HepG2 (cell line): ENCODE data around the gene PRUNE1. TPM values are rescaled to one million over a fixed set of nuclear protein-coding genes. Genes with fewer than 3 reads are reported as not detected.

Source experiments
- CHCHD3 ChIP-seq: sonication (generic); formaldehyde crosslinking; IDR thresholded peaks from 2 replicates; pipeline ENCODE4 v1.8.0; 2022; ENCODE audit warnings: mild to moderate bottlenecking, missing genetic modification reagents, moderate library complexity
- KMT2B ChIP-seq: IDR thresholded peaks from 2 replicates; pipeline ENCODE4 v1.6.1; 2016; ENCODE audit warnings: missing genetic modification reagents, missing compliant biosample characterization
- NCOA1 ChIP-seq: sonication (generic); formaldehyde crosslinking; IDR thresholded peaks from 2 replicates; pipeline ENCODE4 v1.9.0; 2021; ENCODE audit warnings: missing genetic modification reagents
- REL ChIP-seq: sonication (generic); formaldehyde crosslinking; conservative IDR thresholded peaks from 2 replicates; pipeline ENCODE4 v1.8.0; 2022; ENCODE audit warnings: mild to moderate bottlenecking, missing genetic modification reagents, moderate library complexity
- SRF ChIP-seq: IDR thresholded peaks from 2 replicates; pipeline ENCODE4 v1.6.1; 2011; ENCODE audit warnings: mild to moderate bottlenecking, low read depth, low read length, moderate library complexity
- SRSF9 ChIP-seq: fragments of 200-400 bp; formaldehyde crosslinking; IDR thresholded peaks from 2 replicates; pipeline ENCODE4 v1.6.1; 2018; ENCODE audit warnings: borderline replicate concordance, mild to moderate bottlenecking, low read depth, low read length; ENCODE audit not compliant: insufficient read depth, poor library complexity, severe bottlenecking
- TBL1XR1 ChIP-seq: fragments of 150-350 bp; IDR thresholded peaks from 2 replicates; pipeline ENCODE4 v1.6.1; 2014; ENCODE audit warnings: borderline replicate concordance, low read length; ENCODE audit not compliant: partially characterized antibody
- TEAD2 ChIP-seq: sonication (generic); formaldehyde crosslinking; IDR thresholded peaks from 2 replicates; pipeline ENCODE4 v1.9.0; 2021; ENCODE audit warnings: missing genetic modification reagents
- ZFP1 ChIP-seq: IDR thresholded peaks from 2 replicates; pipeline ENCODE4 v1.6.1; 2016
- ZFX ChIP-seq: sonication (generic); formaldehyde crosslinking; IDR thresholded peaks from 2 replicates; pipeline ENCODE4 v1.4.0; 2020; ENCODE audit warnings: mild to moderate bottlenecking, low read depth, missing genetic modification reagents, moderate library complexity
- ZNF260 ChIP-seq: sonication (generic); formaldehyde crosslinking; IDR thresholded peaks from 2 replicates; pipeline ENCODE4 v1.4.0; 2020; ENCODE audit warnings: missing genetic modification reagents, low read depth, mild to moderate bottlenecking, borderline replicate concordance
- ZNF543 ChIP-seq: sonication (generic); formaldehyde crosslinking; IDR thresholded peaks from 2 replicates; pipeline ENCODE4 v1.4.0; 2020; ENCODE audit warnings: mild to moderate bottlenecking, missing genetic modification reagents
- ZNF546 ChIP-seq: sonication (generic); formaldehyde crosslinking; conservative IDR thresholded peaks from 2 replicates; pipeline ENCODE4 v1.8.1; 2023; ENCODE audit warnings: mild to moderate bottlenecking, missing genetic modification reagents
- ZNF768 ChIP-seq: sonication (generic); formaldehyde crosslinking; IDR thresholded peaks from 2 replicates; pipeline ENCODE4 v1.4.0; 2020; ENCODE audit warnings: missing genetic modification reagents
- ZSCAN12 ChIP-seq: sonication (generic); formaldehyde crosslinking; IDR thresholded peaks from 2 replicates; pipeline ENCODE4 v1.9.0; 2021; ENCODE audit warnings: mild to moderate bottlenecking, missing genetic modification reagents
- polyA plus RNA-seq, 8 experiments: library from polyadenylated mRNA; depleted of rRNA in 3 of 8; stranded (reverse) in 7 of 8; unstranded in 1 of 8; fragments of >200 nt; fragmentation: Illumina TruSeq in 4 of 8; extraction: Trizol in 4 of 8; gene quantifications; 2 replicates each; pipeline versions ENCODE4 v1.2.1 to v1.2.3, GENCODE V29; 2011 to 2016; ENCODE audit warnings: low read depth in 4 of 8, missing spikeins in 1 of 8, mixed read lengths in 1 of 8; ENCODE audit not compliant: insufficient read depth in 1 of 8
- total RNA-seq, 5 experiments: library from RNA; depleted of rRNA; stranded (reverse); fragments of >200 nt; fragmentation: Illumina TruSeq; extraction: Trizol; gene quantifications; 2 replicates each; pipeline ENCODE4 v1.2.3, GENCODE V29; 2016; ENCODE audit warnings: low read depth in 1 of 5
- TF ChIP-seq, protein P1 (sequence below): sonication (generic); formaldehyde crosslinking; IDR thresholded peaks from 2 replicates; pipeline ENCODE4 v1.5.0; 2020; ENCODE audit warnings: mild to moderate bottlenecking, low read depth, missing genetic modification reagents, borderline replicate concordance
- TF ChIP-seq, protein P2 (sequence below): sonication (generic); formaldehyde crosslinking; IDR thresholded peaks from 2 replicates; pipeline ENCODE4 v1.4.0; 2020; ENCODE audit warnings: missing genetic modification reagents, mild to moderate bottlenecking, borderline replicate concordance
- TF ChIP-seq, protein P3 (sequence below): sonication (generic); formaldehyde crosslinking; IDR thresholded peaks from 2 replicates; pipeline ENCODE4 v1.4.0; 2020; ENCODE audit warnings: mild to moderate bottlenecking, missing genetic modification reagents

Gene PRUNE1
- total and polyA plus RNA-seq, 2 of the 13 experiments (the other 11 are each of a cell fraction or from before 2014, with no cell fraction given): 19.0 to 31.9 TPM

DNA sequence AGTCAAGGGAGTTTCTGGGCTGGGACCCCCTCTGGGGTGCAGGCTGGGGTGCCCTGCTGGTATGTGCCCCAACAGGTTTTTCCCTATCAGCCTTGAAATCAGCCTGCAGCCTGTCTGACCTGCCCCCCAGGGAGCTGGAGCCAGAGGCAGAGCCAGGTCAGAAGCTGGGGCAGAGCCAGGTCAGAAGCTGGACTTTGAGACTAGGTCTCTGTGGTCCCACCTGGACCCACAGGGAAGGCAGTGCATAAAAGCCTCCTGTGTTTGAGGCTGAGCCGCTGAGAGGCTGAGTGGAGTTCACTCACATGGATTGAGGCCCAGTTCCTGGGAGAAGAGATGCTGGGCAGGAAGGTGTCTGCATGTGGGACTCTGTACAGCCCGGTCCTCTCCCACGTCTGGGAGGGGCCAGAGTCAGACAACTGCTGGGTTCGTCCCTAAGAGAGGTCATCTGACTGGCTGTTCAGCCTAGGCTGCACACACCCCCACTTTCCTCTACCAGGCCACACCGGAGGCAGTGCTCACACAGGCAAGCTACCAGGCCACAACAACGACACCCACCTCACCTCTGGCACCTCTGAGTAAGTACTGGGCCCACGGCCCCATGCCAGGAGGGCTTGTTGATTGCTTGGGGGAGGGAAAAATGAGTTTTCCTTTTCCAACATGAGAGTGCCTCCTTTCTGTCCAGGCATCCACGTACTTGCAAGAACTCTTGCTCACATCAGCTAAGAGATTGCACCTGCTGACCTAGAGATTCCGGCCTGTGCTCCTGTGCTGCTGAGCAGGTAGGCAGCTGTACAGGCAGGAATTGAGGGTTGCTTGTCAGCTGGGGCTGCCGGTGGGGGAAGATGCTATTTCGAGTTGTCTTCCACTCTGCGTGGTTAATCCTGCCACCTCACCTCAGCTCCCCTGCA, 26.2 kb upstream of the PRUNE1 start, which contains the start of gene ANXA9 (continued):
- TF ChIP-seq ZFP1 (CRISPR knock-in tag): 0 out of 2 replicates have a peak, but pooled peaks have one; percentile 69
- no peak for TF ChIP-seq ZNF260 (CRISPR knock-in tag)
- TF ChIP-seq REL: no peak
- TF ChIP-seq ZFX (CRISPR knock-in tag): peak; percentile 95
- 0 out of 2 replicates have a peak, but pooled peaks have one; percentile 55 for TF ChIP-seq TEAD2
- peak; percentile 81 for TF ChIP-seq ZNF543 (CRISPR knock-in tag)
- TF ChIP-seq, protein P1, sequence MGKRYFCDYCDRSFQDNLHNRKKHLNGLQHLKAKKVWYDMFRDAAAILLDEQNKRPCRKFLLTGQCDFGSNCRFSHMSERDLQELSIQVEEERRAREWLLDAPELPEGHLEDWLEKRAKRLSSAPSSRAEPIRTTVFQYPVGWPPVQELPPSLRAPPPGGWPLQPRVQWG (CRISPR knock-in tag): no peak
- TF ChIP-seq TBL1XR1: no peak
- TF ChIP-seq, protein P2, sequence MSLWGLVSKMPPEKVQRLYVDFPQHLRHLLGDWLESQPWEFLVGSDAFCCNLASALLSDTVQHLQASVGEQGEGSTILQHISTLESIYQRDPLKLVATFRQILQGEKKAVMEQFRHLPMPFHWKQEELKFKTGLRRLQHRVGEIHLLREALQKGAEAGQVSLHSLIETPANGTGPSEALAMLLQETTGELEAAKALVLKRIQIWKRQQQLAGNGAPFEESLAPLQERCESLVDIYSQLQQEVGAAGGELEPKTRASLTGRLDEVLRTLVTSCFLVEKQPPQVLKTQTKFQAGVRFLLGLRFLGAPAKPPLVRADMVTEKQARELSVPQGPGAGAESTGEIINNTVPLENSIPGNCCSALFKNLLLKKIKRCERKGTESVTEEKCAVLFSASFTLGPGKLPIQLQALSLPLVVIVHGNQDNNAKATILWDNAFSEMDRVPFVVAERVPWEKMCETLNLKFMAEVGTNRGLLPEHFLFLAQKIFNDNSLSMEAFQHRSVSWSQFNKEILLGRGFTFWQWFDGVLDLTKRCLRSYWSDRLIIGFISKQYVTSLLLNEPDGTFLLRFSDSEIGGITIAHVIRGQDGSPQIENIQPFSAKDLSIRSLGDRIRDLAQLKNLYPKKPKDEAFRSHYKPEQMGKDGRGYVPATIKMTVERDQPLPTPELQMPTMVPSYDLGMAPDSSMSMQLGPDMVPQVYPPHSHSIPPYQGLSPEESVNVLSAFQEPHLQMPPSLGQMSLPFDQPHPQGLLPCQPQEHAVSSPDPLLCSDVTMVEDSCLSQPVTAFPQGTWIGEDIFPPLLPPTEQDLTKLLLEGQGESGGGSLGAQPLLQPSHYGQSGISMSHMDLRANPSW (CRISPR knock-in tag): no peak
- TF ChIP-seq ZSCAN12: no peak
- no peak for TF ChIP-seq NCOA1 (CRISPR knock-in tag)
- no peak for TF ChIP-seq ZNF546 (CRISPR knock-in tag)
- no peak for TF ChIP-seq KMT2B
- TF ChIP-seq ZNF768 (CRISPR knock-in tag): peak; percentile 70
- no peak for TF ChIP-seq SRSF9
- TF ChIP-seq, protein P3, sequence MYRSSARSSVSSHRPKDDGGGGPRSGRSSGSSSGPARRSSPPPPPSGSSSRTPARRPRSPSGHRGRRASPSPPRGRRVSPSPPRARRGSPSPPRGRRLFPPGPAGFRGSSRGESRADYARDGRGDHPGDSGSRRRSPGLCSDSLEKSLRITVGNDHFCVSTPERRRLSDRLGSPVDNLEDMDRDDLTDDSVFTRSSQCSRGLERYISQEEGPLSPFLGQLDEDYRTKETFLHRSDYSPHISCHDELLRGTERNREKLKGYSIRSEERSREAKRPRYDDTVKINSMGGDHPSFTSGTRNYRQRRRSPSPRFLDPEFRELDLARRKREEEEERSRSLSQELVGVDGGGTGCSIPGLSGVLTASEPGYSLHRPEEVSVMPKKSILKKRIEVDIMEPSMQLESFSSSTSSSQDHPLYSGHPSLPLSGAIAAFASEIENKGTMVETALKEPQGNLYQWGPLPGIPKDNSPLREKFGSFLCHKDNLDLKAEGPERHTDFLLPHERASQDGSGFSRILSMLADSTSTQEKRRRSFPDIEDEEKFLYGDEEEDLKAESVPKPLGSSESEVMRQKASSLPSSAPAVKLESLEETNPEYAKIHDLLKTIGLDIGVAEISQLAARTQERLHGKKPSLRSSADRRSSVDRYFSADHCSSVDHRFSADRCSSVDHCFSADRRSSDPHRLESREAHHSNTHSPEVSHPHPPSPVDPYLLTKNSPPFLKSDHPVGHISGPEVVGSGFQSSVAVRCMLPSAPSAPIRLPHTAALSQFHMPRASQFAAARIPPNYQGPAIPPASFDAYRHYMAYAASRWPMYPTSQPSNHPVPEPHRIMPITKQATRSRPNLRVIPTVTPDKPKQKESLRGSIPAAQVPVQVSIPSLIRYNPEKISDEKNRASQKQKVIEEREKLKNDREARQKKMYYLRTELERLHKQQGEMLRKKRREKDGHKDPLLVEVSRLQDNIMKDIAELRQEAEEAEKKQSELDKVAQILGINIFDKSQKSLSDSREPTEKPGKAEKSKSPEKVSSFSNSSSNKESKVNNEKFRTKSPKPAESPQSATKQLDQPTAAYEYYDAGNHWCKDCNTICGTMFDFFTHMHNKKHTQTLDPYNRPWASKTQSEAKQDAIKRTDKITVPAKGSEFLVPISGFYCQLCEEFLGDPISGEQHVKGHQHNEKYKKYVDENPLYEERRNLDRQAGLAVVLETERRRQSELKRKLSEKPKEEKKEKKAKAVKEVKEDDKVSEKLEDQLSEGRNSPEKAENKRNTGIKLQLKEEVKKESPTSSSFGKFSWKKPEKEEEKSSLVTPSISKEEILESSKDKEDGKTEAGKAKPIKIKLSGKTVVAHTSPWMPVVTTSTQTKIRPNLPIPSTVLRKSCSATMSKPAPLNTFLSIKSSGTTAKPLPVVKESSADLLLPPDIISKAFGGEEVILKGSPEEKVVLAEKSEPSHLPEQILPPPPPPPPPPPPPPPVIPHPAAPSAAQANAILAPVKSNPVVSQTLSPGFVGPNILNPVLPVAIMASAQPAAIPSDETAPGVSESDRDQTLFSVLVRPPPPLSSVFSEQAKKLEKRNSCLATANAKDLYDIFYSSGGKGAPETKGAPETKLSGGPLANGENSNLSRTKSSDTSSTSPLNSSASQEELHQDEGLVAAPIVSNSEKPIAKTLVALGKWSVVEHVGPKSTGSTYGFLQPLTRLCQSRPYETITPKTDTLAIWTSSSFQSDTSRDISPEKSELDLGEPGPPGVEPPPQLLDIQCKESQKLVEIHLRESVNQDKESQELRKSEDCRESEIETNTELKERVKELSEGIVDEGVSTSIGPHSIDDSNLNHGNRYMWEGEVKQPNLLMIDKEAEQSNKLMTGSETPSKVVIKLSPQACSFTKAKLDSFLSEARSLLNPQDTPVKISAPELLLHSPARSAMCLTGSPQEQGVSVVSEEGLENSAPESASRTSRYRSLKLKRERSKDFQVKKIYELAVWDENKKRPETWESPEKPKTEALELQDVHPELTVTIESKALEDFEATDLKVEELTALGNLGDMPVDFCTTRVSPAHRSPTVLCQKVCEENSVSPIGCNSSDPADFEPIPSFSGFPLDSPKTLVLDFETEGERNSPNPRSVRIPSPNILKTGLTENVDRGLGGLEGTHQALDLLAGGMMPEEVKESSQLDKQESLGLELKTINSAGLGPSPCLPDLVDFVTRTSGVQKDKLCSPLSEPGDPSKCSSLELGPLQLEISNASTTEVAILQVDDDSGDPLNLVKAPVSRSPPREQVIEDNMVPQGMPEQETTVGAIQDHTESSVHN (CRISPR knock-in tag): no peak
- TF ChIP-seq SRF: no peak
- TF ChIP-seq CHCHD3 (CRISPR knock-in tag): no peak
